ENCODE data around the gene FAHD1.
"Not testable (repeated sequence)": the region's sequence is repeated elsewhere in the genome, so short reads cannot be mapped to it uniquely, and the experiment has no call there.

FAHD1 gene

DNA sequence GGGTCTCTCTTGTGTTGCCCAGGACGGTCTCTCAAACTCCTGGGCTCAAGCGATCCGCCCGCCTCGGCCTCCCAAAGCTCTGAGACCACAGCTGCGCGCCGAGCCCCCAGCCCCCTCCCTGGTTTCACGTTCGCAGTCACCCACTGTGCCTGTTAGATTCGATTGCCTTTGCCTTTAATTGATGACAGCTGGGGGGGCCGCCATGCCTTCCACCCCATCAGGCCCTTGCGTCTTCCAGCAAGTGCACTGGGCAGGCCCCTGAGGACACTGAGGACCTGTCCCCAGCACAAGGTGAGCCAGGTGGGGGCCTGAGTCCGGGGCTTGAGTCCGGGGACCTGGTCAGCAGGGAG is 36.8 kb upstream of the FAHD1 start:
- no peak for DNase-seq

DNA sequence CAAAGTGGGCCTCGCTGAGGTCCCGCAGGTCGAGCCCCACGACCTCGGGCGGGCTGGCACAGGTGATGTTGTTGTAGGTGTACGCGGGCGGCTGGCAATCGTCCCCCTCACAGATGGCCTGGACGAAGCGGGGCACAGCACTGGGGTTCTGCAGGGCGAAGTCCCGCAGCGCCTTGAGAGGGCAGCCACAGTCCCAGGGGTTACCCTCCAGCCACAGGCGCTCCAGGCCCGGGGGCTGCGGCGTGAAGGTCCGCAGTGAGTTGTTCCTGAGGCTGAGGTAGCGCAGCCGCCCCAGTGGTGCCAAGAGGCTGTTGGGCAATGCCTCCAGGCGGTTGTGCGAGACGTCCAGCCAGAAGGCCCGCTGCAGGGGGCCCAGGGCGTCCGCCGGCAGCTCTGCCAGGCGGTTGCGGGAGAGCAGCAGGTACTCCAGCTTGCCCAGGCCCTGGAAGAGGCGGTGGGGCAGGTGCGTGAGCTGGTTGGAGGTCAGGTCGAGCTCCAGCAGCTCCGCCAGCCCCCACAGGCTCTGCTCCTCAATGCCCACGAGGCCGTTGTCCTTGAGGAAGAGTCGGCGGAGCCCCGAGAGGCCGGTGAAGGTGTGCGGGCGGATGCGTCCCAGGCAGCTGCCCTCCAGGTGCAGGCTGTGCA is 36.3 kb upstream of the FAHD1 start:
- no peak for DNase-seq

- no peak for DNase-seq
Observed at GRCh38 chr16:1791256-1791942, 35.6 kb upstream of the FAHD1 start.

- DNase-seq = no peak
Observed at GRCh38 chr16:1791943-1792812, 34.8 kb upstream of the FAHD1 start.

GRCh38 chr16:1792836-1793577 is 34.0 kb upstream of the FAHD1 start:
- DNase-seq = no peak

- no peak for DNase-seq
Observed at GRCh38 chr16:1793578-1794220, 33.3 kb upstream of the FAHD1 start, which contains the start of gene IGFALS. IGFALS (minus strand) TSS chr16:1793705; CDS start chr16:1793652, 53 bp downstream.

DNA sequence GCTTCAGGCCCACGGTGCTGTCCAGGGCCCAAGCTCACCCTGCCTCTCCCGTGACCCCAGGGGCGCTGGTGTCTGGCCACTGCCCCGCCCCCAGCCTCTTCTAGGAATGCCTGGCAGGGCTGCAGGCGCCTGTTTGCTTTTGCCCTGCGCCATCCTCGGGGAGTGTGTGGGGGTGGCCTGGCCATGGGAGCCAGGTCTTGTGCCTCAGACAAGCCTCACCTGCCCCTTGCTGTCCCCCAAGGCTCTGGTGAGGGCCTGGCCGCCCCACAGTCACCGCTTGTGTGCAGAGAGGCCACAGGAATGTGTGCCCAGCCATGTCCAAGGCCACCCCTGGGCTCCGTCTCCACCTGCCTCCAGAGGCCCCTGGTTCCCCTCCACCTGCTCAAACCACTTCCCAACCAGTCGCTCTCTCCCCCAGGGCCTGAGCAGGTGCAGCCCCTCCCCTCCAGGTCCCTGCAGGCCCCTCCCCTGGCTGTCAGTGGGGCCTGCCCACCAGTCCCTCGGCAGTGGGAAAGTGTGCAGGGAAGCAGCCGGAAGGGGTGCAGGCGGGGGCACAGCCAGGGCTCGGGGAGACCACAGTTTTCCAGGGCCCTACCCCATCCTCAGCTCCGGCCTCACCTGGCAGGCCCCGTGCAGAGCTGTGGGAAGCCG is 32.7 kb upstream of the FAHD1 start:
- no peak for DNase-seq

GRCh38 chr16:1794908-1795666 is 31.9 kb upstream of the FAHD1 start:
- DNase-seq = no peak

- DNase-seq = not testable (repeated sequence)
Observed at GRCh38 chr16:1799263-1799662, 27.7 kb upstream of the FAHD1 start.

DNA sequence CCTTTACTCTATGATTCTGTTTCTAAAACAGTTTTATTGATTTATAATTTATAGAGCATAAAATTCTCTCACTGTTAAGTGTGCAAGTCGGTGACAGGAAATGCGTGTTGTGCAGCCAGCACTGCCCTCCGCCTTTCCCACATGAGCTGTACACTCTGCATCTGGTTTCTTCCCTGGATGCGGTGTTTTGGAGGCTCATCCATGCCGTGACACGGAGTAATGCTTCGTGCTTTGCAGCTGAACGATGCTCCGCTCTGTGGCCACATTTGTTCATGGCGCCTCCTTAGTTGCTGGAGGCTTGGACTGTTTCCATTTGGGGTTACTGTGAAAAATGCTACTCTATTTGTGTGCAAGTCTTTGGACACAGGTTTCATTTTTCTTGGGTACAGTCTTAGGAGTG is 26.3 kb upstream of the FAHD1 start:
- no peak for DNase-seq

GRCh38 chr16:1807626-1808025 is 19.4 kb upstream of the FAHD1 start:
- DNase-seq = no peak

- DNase-seq = no peak
Observed at GRCh38 chr16:1808691-1809090, 18.3 kb upstream of the FAHD1 start.

GRCh38 chr16:1809281-1809801 is 17.7 kb upstream of the FAHD1 start:
- no peak for DNase-seq

- no peak for DNase-seq
Observed at GRCh38 chr16:1810106-1810505, 16.9 kb upstream of the FAHD1 start.

DNA sequence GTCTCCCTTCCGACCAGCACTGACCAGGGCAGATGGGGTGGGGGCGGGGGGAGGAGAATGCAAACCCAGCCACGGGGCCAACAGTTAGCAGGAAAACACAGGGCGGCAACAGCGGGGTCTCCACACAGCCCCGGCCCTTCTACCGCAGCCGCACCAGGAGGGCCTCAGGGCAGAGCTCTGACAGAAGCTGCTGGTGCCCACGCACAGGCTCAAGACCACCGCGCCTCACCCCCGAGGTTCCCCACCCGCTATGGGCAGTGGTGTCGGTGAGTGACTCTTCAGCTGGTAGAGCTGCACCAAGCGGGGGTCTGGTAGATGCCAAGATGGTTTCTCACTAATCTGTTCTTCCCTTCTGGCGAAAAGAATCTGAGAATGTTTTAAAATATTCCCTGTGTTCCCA is 16.5 kb upstream of the FAHD1 start:
- DNase-seq = no peak

- DNase-seq = peak; percentile 54
Observed at GRCh38 chr16:1812732-1813163, 14.3 kb upstream of the FAHD1 start.

DNA sequence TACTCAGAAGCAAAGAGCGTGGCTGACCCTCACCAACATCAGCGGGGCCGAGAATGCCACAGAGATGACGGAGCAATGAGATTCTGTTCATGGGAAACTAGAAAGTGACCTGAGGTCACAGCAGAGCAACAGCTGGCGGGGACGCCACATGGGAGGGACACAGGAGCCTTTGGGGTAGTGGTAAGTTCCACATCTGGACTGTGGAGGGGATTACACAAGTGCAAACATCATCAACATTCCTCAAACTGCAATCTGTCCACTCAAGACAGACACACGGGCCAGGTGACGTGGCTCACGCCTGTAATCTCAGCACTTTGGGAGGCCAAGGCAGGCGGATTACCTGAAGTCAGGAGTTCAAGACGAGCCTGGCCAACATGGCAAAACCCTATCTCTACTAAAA is 11.5 kb upstream of the FAHD1 start:
- DNase-seq = no peak

DNA sequence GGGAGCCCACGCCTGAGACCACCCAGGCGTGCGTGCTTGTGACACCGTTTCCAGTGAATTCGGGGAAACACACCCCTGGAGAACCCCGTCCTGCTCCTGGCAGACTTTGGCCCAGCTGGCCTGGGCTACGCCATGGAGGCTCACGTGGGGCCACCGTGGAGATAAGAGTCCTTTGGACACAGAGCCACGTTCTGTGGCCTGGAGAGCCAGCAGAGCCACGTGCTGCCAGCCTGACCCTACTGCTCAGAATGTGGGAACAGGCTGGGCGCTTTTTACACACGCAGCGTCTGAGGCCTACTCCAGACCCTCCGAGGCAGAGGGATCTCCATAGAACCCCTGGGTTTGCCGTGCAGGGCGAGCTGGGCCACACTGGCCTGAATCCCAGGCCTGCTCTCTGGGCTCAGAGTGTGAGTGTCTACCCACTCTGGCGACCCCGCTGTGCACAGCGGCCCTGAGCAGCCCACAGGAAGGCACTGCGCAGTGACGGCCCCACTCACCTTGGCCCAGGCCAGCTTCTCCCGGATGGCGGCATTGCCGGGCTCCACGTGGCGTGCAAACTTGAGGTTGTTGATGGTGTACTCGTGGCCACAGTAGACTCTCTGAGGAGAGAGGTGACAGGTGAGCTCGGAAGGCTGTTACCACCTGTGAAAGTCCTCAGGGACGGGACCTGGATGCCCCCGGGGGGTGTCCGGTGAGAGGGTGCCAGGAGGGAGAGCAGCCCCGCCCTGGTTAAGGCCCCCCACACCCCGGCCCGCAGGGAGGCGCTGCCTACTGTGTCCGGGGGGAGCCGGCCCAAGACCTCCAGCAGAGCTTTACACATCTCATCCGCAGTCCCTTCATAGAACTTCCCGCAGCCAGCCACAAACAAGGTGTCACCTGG is 10.4 kb upstream of the FAHD1 start:
- no peak for DNase-seq

GRCh38 chr16:1817276-1817589 is 9.8 kb upstream of the FAHD1 start:
- DNase-seq = no peak

GRCh38 chr16:1817716-1818115 is 9.3 kb upstream of the FAHD1 start:
- DNase-seq = no peak
